NCI-H1417 treated with DMSO at 0.1 percent for 48 hours (cell line): ENCODE data around the gene RHOT1.
"Not testable (repeated sequence)": the region's sequence is repeated elsewhere in the genome, so short reads cannot be mapped to it uniquely, and the experiment has no call there.

Experiments
- DNase-seq: peaks from one replicate; lab custom pipeline; 2025; lab: John Stamatoyannopoulos, UW

The RHOT1 gene

DNA sequence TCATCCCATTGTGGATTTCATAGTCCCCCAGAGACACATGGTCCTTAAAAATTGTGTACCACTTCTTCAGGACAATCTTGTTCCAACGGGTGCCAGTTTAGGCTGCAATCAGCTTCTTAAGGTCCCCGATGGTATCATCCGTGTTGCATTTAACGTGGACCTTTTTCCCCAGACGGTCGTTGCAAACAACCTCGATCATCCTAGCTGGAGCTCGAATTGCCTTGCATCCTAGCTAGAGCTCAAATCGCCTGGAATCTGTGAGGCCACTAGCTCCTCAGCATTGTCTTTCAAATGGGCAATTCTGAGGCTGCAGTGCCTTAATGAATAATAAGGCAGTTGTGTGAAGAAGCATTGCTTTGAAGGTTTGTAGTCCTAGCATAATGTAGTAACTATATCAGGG is 85.6 kb downstream of the RHOT1 start:
- DNase-seq = no peak

DNA sequence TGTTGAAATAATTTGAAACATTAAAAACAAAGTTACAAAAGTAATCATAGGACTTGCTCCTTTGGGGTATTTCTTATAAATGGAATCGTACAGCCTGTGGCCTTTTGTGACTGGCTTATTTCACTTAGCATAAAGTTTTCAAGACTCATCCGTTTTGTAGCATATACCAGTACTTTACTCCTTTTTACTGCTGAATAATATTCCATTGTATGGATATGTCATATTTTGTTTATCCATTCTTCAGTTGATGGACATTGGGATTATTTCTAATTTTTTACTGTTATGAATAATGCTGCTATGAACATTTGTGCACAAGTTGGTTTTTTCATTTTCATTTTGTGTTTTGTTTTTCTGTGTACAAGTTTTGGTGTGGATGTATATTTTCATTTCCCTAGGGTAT is 93.3 kb downstream of the RHOT1 start:
- no peak for DNase-seq

DNA sequence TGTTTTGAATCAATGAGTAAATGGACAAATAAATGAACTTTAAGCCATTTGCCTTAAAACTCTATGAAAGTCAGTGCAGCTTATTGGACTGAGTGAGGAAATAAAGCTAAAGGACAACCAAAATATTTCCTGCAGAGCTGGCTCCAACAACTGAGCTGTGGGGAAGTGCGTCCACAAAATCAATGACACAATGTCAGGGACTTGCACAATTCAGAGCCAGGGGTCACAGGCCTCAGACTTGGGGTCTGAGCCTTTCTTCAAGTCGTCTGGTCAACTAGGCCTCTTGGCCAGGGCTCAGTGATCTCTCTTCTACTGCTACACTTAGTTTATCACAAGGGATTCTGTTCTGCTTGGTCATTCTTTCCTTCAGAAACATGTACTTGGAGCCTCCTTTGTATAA is 97.2 kb downstream of the RHOT1 start:
- DNase-seq = no peak

DNA sequence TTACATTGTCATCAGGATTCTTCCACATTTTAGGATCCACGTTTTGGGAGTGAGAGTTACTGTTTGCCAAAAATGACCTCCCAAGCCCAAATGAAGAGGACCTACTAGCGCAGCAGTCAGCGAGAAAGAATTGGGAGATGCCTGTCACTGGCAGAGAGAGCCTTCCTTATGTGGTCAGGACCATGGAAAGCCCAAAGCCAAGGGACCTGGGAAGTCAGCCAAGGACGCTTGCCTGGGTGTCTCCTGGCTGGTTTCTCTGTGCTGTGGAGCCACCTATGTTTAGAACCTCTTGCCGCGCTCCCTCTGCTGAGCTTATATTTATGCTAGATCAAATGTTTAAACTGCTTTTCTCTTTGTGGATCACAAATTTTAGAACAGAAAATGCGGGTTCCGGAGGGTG is 98.4 kb downstream of the RHOT1 start:
- DNase-seq = no peak

DNA sequence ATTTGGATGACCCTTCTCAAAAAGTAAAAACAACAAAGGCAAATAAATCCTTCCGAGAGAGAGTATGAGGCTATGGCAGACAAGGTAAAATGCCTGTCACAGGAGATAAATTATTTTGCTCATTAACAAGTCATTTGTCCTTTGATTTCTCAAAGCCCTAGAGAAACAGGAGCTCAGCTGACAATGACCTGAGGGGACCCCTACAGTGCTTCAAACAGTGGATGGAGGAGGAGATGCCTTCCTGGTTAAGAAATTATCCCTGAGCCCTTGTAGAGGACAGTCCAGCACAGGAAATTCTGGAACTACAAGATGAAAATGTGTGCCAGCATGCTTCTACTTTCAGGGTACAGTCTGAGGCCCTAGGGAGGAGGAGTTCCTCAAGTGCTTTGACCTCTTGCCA is 99.3 kb downstream of the RHOT1 start:
- DNase-seq = no peak

DNA sequence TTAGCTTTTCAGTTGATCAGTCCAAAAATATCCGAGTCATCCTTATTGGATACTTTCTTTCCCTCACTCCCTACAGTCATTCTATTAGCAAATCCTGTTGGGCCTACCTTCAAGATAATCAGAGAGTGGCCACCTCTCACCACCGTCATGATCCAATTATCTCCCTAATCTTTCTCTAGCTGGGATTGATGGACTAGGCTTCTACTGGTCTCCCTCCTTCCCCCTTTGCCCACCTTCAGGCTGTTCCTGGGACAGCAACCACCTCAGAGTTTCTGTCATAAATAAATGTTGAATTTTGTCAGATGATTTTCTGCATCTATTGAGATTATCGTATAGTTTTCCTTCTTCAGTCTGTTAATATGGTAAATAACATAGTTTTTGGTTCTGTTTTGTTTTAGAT is 107.2 kb downstream of the RHOT1 start:
- DNase-seq = no peak

DNA sequence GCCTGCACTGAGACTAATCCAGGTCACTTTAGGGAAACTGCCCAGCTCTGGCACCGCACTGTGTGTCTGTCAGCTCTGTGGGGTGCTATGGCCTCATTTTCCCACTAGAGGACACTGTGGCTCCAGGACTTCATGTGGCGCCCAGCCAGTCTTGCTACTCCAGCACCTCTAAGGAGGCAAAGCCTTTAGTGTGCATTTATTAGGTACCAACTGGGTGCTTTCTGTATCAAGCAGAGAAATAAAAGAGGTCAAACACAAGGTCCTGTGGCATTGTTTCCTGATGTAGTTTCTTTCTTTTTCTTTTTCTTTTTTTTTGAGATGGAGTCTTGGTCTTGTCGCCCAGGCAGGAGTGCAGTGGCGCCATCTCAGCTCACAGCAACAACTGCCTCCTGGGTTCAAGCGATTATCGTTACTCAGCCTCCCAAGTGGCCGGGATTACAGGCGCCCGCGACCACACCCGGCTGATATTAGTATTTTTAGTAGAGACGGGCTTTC is 110.9 kb downstream of the RHOT1 start:
- no peak for DNase-seq

DNA sequence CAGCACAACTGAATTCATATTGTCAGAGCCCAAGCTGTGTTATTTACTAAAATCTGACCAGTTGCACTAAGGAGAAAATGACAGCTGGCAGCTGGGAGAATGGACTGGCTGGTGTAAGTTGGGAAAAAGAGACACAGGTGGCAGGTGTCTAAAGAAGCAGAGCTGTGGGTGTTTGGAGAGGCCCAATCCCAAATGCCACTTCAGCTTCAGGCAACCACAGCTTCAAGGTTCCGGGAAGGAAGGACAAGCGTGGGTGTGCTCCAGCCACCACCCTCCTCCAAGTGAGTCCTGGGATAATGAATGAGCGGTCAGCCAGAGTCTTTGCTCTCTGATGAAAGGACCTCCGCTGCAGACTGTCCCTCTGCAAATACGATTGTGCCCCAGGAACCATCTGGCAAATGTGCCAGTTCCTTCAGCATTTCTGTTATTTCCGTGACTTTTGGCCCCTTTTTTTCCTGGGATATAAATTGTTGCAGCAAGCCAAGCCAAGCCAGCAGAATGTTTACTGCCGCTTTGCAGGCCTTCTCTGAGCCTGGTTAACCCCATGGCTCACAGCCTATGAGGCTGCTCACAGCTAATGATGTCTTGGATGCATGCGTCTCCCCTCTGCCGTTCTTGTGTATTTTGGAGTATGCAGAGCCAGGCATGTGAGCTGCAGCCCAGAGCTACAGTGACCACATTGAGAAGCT is 113.9 kb downstream of the RHOT1 start:
- DNase-seq = no peak

DNA sequence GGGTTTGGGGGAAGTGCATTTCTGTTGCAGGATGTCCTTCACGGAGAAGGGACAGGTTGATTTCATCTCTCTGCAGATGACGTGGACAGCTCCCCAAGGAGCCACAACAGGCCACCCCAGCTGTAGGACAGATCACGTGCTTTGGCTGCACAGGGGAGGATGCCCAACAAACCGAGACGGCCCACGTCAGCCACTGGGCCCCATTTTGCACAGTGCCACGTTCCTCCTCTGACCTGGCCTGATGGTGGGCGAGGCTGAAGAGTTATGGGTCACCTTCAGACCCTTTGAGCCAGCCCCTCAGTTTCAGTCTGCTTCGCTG is 114.4 kb downstream of the RHOT1 start:
- no peak for DNase-seq

DNA sequence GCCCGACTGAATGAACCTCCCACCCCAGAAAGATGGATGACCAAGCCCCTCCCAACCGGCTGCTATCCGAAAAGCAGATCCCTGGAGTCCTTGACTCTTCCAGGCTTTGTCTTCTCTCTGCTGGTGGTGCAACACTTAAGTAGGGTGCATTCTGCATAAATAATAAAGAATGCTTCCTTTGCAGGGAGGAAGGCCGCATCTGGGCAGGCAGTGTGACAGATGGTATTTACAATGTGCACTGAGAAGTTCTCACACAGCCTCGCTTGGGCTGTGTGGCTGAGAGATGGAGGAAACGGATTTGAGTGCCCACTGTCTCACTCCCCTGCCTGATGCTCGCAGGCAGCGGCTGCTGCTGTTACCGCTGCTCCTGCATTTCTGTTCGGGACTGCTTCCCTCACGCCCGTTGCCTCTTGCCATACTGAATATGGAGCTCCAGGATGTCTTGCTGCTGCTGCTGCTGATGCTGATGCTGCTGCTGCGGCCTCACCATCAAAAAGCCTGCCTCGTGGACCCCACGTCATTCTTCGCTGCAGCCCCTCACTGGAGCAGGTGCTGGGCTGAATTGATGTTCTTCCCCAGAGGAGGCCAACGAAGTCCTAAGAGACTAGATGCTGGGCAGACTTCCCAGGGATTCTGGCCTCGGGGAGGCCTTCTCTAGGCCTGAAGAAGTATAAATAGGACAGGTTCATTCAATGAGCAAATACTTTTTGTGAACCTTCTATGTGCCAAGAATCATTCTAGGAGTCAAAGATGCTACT is 116.3 kb downstream of the RHOT1 start:
- no peak for DNase-seq

DNA sequence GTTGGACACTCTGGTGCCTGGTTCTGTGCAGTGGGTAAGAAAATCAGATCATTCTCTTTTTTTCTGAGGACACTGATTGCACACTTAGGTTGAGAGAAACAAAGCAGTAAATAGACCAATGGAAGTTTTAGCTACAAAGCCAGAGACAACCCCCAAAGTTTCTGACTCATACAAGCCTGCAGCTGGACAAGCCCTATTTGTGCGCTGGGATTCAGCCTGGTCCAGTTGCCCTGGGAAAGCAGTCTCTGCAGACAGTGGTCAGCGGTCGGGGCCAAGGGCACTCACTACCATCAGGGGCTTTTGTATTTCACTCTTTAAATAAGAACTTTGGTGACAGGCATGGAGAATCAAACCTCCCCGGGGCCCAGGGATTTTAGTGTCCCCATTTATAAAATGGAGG is 117.3 kb downstream of the RHOT1 start:
- DNase-seq = no peak

DNA sequence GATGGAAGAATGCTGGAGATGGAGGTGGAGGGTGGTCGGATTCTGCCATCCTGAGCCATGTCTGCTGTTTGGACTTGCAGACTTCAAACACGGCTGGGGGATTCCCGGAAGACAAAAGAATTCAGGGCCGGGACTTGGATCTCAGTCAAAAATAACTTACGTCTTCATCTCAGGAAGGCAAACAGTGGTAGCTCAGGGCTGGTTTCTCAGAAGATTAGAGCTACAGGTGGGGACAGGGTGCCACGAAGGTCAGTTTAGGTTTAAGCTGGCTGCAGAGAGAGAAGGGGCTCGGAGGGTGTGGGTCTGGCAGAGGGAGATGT is 119.1 kb downstream of the RHOT1 start:
- DNase-seq = no peak

DNA sequence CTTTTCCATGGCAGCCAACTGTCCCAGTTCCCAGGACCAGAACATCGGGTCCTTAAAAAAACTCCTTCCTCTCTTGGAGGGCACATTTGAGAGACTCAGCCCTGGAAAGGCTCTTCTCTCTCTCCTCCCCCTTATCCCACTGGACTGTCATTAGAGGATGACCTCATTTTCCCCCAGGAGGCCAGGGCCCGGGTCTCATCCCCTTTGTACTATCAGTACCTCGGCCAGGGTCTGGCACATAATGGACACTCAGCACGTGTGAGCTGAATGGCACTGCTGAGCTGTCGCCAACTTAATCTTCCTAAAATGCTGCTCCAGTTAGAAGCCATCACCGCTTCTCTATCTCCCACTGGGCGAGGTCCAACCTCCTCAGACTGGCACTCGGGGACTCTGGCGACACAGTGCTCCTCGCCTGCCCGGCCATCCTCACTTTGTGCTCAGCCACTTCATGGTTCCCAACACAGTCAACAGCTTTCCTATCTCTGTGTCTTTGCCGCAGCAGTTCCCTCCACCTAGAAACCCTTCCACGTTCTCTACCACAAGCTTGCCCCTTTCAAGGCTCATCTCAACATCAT is 119.7 kb downstream of the RHOT1 start:
- DNase-seq = no peak

DNA sequence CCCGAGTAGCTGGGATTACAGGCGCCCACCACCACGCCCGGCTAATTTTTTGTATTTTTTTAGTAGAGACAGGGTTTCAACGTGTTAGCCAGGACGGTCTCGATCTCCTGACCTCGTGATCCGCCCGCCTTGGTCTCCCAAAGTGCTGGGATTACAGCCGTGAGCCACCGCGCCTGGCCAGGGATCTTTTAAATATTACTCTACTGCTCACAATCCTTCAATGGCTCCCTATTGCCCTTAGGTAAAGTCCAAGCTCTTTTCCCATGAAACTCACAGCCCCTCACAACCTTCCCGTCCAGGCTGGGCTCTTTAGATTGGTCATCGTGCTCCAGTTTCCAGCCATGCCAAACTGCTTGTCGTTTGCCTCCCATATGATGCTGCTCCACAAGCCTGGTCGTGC is 121.2 kb downstream of the RHOT1 start:
- not testable (repeated sequence) for DNase-seq

DNA sequence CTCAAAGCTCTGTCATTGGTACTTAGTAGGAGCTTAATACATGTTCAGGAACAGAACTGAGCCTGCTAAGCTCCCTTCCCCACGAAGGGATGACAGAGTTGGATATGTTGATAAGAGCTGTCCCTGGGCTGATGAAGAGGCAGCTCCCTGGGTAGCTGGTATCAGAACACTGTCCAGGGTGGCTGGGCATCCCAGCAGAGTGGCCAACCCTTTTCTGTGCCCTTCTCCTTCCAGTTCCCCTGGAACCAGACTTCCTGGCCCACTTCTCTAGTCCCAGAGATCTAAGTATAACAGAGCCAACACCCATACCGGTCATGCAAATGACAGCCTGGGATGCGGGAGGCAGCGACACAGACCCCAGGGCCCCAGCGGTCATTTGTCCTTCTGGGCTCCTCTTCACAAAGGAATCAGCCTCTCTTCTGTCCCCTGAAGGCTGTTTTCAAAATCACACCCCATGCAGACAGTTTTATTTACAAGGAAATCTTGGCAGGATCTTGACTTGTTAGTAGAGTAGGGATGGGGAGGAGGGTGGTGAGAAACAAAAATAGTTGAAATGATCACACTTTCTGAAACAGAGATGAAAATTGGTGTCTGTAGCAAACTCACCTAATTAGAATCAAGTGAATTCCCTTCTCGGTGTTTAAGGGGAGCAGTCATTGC is 122.0 kb downstream of the RHOT1 start:
- no peak for DNase-seq

DNA sequence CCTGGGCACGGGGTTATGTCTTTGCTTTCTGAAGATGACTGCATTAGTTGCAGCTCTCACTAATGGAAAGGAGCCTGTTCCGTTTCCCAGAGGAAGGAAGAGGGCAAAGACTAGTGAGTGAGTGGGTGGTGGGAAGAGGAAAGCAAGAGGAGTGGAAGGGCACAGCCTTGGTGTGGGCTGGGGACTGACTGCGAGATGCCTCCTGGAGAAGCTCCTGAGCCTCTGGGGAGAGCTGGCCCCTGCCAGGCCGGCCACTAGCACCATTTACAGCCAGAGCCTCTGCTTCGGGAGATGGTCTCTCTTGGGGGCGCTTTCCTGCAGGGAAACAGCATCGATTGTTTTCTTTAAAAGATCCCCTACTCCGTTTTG is 122.5 kb downstream of the RHOT1 start:
- DNase-seq = no peak

DNA sequence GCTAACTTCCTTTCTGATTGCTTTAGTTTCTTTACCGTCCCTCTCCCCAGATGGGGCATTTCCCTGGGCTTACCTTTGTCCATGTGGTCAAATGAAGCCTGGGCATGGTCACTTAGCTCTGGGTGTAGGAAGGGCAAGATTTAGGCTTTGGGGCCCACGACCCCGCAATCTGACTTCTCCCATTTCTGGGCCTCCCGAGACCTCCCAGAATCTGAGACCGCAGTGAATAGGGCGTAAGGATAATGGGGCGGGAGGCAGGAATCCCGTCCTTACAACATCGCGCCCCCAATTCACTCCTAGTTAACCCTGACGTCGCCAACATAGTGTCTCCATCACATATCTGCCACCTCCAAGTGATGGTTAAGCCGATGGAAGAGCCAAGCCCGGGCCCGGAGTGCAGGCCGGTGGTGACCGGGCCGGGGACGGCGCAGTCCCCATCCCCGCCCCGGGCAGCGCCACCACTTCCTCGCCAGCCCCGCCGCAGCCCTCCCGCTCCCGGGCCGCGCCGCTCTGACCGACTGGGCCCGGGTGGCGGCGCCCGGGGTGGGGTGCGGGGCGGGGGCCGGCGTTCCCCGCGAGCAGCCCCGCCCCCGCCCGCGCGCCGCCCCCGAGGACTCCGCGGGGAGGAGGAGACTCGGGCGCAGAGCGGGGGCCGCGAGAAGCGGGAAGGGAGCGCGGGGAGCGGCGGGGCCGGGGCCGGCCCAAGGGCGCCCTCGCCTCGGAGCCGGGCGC is 123.1 kb downstream of the RHOT1 start, which contains the start of gene RHBDL3:
Gene RHBDL3, plus strand, starts transcription at position 641 of the 732 bp plus-strand sequence. CDS start 358 bp downstream, outside the sequence.
- no peak for DNase-seq

DNA sequence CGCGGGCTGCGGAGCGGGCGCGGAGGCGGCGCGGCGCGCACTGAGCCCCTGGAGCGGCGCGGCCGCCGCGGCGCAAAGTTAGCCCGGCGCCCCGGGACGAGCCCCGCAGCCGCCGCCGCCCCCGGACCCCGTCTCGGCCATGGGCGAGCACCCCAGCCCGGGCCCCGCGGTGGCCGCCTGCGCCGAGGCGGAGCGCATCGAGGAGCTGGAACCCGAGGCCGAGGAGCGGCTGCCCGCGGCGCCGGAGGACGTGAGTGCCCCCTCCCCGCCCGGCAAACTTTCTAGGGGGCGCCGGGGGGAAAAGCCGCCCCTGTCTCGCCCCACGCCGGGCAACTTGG is 123.7 kb downstream of the RHOT1 start:
- DNase-seq = no peak

DNA sequence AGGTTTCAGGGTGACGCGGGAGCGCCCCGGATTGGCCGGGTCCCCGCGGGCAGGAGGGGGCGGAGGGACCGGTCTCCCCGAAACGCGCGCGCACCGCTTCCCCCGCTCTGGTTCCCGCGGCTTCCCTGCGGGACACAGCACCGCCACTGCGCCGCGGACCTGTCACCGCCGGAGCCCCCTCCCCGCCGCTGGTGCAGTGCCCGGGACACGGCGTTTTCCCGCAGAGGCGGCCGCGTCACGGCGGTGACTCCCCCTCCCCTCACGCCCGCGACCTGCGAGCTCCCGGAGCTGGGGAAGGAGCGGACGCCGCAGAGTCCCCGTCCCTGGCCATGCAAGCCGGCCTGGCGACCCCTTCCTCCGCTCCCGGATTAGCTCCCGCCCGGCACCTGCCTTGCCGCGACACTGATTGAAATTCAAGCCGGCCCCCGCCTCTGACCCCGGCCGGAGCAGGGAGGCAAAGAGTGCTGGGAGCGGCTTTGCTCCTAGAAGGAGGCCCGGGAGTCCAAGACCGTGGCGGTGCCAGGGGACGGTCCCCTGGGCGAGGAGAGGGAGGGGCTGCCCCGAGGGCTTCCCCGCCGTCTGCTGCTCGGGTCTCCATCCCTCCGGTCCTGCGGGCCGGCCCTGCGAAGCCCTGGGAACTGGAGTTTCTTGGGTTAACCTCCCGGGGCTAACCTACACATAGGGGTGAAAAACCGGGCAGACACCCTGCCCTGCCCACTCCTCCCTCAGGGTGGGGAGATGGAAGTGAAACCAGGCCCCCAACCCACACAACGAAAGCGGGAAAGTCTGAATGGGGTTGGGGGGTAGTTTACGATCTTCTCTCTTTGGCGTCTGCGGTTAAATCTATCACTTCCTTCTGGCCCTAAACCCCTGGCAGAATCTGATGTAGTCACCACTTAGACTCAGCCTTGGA is 124.3 kb downstream of the RHOT1 start:
- DNase-seq = no peak

DNA sequence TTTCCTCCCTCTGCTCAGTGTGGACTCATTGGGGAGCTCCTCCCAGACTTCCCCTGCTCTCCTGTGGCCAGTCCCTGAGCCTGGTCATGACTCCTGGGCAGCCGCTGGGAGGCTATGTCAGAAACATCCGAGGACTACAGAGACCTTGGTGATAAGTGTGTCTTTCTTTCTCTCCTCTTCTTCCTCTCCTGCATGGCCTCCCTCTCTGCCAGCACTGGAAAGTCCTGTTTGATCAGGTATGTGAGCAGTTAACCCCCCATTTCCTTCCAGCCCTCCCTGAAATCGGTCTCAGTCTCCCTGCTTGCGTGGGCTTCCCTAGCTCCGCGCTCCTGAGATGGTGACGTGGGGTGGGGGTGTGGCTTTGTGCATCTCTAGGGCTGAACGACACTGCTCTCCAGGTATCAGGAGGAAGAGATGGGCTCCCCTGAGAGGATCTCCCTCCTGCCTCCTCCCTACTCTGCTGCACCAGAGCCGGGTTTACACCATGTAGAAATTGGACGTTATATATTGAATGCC is 125.4 kb downstream of the RHOT1 start:
- DNase-seq = no peak

DNA sequence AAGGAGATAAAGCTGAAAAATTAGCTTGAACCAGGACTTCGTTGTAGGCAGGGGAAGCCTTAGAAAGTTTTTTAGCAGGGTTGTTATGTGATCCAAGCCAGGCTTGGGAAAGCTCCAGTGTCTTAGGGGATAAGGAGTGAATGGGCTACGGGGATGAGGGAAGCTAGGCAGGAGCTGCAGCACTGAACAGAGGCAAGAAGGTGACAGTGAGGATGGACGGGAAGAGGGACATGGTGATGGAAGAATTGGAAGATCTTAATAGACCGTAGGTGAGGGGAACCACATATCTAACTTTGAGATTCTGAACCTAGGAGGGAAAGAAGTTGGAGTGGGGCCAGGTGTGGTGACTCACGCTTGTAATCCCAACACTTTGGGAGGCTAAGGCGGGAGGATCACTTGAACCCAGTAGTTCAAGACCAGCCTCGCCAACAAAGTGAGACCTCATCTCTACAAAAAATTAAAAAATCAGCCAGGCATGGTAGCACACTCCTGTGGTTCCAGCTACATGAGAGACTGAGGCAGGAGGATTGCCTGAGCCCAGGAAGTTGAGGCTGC is 126.5 kb downstream of the RHOT1 start:
- DNase-seq = no peak
